NCI-H748 (cell line): Measurements from ENCODE around the gene NSMF.
"Not testable (repeated sequence)": the region's sequence is repeated elsewhere in the genome, so short reads cannot be mapped to it uniquely, and the experiment has no call there.

Source experiments
- DNase-seq: peaks from one replicate; lab custom pipeline; 2025; ENCODE audit not compliant: unreplicated experiment; lab: John Stamatoyannopoulos, UW

Gene NSMF

DNA sequence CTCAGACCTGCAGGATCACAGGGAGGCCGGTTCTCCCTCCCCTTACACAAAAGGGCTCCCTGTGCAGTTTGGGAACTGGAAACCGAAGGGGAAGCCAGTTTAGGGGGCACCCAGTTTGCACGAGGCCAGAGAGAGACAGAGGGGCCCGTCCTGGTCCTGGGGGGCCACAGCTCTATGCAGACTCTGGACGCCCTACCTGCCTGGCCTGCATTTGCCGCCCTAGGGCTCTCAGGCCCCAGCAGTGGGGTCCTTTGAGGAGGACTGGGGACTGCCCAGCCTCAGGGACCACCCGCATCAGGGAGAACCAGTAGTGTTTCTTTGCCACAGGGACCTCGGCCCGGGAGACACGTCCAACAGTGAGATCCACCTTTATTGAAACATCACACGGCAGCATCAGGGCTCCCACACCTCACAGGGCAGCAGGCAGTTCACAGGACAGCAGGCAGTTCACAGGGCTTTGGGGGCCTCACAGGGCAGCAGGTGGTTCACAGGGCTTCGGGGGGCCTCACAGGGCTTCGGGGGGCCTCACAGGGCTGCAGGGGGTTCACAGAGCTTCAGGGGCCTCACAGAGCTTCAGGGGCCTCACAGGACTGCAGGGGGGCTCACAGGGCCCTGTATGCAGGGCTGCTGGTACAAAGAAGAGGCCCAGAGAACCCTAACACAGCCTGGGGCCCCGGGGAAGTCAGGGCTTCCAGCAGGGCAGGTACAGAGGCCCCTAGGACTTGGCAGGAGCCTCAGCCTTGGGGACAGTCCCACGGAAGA is 648 bp upstream of the NSMF start:
- no peak for DNase-seq

DNA sequence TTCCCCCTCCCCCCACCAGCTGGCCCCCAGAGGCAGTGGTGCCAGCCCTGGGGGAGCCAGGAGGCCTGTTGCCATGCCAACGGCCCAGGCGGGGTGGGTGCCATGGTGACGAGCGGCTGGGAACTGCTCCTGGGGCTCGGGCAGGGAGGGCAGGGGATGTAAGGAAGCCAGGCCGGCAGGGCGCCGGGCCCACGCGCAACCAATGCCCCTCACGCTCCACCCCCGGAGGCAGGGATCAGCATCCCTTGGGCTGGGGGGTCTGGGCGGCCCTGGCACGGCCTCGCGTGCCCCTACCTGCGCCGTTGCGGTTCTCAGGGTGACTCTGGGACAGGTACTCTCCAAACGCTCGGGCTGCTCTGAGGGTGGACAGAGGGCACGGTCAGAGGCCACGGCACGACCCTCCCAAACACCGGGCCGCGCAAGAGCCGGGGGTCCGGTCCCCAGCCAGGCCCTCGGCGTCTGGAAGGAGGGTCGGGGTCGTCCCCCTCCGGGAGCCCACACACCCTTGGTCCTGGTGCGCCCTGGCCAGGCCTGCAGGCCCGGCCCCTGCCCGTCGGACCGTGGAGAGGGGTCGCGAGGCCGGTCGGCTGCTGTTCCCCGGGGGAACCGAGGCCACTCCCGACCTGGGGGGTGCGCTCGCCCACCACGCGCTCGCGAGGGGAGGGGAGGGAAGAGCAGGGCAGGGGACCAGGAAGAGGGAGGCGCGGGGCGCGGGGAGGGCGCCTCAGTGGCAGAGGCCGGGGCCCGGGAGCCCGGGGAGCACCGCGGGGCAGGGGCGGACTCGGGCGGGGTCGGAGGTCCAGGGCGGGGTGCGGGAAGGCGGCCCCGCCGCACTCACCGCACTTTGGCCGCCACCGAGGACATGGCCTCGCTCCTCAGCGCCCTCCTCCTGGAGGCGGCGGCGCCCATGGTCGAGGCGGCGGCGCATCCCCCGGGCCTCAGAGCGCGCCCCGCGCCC is 661 bp downstream of the NSMF start:
- DNase-seq, result peak; percentile 77

DNA sequence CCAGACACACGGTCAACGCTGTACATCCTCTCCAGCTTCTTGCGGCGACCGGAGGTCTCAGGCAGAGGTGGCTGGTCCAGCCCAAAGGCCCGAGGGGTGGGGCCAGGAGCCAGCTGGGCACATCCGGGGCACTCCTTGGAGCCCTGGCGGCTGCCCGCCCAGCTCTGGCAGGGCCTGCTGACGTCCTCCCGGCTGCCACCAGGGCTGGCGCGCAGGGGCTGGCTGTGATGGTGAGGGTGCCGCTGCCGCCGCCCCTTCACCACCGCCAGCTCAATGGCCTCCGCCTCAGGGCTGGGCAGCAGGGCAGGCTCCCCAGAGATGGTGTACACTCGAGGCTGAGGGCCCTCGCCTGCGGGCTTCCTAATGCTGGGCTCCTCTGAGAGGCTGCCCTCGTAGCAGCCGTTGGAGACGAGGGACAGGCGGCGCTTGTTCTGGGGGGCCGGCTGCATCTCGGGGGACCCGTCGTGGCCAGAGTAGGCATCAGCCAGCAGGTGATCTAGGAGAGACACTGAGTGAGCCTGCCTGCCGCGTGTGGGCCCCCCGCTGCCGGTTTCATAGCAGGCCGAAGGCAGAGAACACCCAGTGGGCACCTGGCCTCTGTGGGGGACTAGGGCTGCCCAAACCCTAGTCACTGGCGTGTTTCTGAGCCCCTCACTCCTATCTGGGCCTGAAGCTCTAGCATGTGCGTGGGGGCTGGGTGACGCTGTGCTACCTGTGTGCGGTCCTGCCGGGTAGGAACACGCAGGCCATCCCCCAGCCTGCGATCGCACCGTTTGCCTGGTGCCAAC is 1.5 kb downstream of the NSMF start:
- DNase-seq, result no peak

DNA sequence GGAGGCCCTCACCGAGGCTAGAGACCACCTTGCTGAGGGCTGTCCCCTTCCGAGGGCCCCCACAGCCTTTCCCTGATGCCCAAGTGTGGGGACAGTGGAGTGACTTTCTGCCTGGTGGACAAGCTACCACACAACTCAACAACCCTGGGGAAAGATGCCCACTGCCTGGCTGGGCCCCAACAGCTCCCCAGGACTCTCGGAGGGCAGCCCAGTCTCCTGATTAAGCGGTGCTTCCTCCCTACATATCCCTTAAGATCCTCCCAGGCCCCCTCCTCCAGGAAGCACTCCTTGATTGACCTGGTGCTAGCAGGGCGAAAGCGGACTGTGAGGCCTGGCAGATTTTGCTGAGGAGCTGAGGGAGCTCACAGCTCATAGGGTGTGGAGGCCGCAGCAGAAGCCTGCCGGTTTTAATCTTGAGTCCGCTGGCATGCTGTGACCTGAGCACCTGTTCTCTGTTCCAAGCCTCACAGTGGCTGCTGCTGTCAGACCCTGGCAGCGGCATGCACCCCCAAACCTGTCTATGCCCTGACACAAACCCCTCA is 2.2 kb downstream of the NSMF start:
- no peak for DNase-seq

DNA sequence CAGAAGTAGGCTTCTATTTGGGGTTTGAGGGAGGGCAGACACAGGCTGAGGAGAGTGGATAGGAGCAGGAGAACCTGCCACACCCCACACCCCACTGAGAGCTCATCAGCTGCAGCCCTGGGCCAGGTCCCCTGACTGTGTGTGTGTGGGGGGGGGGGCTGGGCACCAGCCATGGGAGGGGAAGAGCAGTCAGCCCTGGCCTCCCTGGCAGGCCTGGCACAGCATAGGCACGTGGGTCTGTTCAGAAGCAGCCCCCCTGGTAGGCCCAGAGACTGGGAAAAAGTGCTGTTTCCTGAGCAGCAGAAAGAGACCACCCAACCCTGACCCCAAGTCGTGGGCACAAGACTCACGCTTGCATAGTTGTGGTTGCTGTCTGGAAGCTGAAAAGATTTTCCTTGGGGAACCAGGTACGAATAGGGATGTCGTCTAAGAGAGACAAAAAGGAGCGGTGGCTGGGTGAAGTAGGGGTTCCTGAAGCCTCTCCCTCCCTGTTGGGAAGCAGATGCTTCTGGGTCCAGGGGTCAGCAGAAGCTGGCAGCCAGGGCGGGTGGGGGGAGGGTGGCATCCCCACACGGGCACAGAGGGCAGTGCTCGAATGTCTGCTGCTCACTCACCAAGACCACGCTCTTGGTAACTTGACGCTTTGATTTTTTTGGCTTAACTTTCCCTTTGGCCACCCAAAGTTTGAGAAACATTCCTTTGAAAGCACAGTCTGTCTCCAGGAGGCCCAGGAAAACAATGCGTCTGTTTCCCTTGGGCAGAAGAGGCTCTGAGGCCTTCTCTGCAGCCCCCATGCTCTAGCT is 2.9 kb downstream of the NSMF start:
- no peak for DNase-seq

DNA sequence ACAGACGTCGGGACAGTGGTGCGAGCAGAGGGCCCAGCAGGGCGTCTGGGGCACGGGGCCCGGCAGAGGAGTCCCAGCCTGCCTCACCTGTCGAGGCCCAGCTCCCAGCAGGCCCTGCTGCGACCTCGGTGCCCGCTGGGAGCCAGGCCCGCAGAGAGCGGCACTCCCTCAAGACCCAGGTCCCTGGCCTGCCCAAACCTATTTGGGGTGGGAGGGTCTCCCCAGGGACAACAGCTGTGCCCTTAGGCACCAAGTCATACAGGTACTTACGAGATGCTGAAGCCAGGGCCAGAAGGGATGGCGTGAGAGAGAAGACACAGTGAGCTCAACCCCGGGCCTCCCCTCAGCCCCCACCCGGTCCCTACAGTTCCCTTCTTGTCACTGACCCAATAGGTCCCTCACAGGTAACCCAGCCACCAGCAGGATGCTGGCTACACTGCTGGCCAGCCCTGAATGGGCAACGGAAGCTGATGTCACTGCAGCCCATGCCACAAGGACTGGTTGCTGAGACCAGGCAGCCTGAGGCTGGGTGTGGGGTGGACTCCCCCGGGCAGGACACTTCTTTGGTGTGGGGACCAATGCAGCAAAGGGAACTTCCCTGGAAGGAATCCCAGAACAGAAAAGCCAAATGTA is 3.7 kb downstream of the NSMF start:
- DNase-seq, result no peak

DNA sequence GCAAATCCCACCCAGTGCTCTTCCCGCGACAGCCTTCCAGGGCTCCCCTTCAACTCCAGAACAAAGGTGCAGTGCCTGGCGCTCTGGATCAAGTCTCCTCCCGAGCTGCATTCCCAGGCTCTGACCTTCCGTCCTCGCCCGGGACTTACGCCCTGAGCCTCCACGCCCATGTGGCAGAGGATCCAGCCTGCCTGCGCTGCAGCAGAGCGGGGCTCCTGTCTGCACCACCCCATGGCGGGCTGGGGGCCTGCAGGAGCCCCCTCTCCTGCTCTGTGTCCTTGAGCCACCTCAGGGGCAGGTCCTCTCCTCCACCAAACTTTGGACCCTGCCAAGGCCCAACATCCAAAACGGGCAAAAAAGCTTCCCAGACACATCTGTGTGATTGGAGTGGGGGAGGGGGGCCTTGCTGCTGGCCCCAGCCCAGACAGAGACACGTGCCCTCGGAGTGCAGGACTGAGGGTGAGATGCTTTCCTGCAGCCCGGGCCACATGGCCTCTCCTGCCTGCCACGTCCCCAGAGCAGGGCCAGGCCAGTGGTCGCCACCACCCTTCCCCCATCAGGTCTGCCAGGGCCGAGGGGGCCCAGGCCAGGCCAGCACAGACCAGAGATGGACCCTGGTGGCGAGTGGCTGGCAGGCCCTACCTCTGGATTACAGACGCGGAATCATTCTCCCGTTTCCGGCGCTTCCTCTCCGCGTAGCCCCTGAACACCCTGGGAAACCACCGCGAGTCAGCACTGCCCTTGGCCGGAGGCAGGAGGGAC is 4.4 kb downstream of the NSMF start:
- no peak for DNase-seq

DNA sequence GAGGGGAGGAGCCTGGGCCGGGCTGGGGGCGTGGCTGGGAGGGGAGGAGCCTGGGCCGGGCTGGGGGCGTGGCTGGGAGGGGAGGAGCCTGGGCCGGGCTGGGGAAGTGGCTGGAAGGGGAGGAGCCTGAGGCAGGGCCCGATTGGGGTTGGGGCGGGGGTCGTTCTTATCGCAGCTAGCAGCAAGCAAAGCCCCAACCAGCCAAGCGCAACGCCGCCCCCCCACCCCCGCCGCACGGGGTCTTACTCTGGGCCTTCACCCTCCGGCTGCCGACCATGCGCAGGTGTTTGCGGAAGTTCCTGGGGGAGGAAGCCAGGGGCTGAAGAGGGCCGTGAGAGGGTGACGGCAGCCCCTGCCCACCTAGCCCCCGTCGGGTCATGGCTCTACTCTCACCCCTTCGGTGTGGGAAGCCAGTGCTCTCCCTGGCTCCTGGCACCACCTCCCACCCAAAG is 5.0 kb downstream of the NSMF start:
- DNase-seq, result no peak

DNA sequence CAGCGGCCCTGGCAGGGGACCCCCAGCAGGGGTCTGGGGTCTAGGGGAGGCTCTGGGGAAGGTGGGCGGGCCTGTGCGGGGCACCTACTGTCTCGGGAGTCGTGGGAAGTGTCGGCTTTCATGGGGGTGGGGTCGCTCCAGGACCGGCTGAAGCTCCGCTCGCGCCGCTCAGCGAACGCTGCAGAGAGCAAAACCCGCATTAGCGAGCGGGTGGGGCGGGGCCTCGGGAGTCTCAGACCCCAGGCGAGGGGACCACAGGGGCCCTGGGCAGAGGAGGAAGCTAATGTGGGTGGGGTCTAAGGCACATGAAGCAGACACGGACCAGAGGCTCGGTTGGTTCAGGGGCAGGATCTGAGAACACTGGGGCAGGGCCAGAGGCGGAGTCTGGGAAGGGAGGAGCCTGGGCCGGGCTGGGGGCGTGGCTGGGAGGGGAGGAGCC is 5.5 kb downstream of the NSMF start:
- peak; percentile 26 for DNase-seq

DNA sequence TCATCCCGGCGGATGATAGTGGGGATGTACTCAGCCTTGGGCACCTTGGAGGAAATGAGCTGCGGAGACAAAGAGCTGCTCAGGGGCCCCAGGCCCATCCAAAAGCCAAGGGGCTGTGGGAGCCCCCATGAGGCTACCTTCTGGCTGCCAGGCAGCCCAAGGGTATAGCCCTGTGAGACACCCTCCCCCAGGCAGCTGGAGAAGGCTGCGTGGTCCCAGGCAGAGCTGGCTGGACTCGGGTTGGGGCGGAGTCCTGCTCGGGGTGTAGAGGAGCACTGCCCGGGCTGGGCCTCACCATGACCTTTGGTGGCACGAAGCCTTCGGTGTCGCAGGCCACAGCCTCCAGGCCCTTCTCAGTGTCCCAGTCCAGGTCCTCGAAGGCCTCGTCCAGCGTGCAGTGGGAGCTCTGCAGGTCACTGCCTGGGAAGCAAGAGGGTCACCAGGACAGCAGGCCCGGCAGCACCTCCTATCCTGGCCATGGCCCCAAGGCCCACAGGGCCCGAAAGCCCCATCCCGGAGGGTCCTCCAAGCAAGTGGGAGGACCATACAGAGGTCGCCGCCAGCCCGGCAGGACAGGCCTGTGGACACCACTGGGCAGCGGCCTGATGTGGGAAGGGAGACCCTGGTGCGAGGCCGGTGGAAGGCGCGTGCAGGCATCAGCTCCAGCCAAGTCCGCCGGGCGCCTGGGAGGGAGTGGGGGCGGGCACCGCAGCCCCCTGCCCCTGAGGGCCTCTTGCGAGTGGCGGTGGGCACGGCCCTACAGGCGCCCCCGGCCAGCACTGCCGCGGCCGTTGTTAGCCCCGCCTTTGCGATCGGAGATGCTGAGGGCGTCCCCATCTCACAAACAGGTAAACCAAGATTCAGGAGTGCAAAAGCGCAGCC is 6.1 kb downstream of the NSMF start:
- DNase-seq, result no peak

DNA sequence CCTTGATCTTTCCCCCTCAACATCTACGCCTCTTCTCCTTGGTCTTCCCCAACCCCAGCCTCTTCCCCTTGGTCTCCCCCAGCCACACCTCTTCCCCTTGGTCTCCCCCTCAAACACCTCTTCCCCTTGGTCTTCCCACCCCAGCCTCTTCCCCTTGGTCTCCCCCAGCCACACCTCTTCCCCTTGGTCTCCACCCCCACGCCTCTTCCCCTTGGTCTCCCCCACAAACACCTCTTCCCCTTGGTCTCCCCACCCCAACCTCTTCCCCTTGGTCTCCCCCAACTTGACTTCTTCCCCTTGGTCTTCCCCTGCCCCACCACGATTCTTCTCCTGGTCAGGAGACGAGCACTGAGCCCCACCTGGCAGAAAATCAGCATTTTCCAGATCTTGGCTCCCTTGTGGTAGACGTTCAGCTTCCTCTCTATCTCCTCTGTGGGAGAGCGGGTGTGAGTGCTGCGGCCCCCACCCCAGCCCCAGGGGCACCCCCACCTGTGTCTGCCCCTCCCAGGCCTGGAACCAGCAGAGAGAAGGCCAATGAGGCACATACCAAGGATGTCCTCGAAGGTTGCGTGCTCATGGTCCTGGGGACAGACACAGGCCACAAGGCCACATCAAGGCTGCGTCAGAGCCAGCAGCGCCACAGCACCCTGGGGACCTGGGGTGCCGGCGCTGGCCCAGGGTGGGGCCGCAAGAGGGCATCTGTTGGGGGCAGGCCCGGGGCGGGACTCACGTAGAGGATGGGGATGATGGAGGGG is 7.0 kb downstream of the NSMF start:
- no peak for DNase-seq

DNA sequence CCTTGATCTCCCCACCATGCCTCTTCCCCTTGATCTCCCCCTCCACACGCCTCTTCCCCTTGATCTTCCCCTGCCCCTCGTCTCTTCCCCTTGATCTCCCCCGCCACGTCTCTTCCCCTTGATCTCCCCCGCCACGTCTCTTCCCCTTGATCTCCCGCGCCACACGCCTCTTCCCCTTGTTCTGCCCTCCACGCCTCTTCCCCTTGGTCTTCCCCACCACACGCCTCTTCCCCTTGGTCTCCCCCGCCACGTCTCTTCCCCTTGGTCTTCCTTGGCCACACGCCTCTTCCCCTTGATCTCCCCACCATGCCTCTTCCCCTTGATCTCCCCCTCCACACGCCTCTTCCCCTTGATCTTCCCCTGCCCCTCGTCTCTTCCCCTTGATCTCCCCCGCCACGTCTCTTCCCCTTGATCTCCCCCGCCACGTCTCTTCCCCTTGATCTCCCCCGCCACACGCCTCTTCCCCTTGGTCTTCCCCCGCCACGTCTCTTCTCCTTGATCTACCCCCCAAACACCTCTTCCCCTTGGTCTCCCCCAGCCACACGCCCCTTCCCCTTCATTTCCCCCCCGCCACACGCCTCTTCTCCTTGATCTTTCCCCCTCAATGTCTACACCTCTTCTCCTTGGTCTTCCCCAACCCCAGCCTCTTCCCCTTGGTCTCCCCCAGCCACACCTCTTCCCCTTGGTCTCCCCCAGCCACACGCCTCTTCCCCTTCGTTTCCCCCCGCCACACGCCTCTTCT is 7.7 kb downstream of the NSMF start:
- DNase-seq, result not testable (repeated sequence)

DNA sequence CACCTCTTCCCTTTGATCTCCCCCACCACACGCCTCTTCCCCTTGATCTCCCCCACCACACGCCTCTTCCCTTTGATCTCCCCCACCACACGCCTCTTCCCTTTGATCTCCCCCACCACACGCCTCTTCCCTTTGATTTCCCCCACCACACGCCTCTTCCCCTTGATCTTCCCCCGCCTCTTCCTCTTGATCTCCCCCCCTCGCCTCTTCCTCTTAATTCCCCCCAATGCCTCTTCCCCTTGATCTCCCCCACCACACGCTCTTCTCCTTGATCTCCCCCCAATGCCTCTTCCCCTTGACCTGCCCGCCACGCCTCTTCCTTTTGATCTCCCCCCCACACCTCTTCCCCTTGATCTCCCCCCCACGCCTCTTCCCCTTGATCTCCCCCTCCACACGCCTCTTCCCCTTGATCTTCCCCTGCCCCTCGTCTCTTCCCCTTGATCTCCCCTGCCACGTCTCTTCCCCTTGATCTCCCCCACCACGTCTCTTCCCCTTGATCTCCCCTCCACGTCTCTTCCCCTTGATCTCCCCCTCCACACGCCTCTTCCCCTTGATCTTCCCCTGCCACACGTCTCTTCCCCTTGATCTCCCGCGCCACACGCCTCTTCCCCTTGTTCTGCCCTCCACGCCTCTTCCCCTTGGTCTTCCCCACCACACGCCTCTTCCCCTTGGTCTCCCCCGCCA is 8.5 kb downstream of the NSMF start:
- DNase-seq, result not testable (repeated sequence)

DNA sequence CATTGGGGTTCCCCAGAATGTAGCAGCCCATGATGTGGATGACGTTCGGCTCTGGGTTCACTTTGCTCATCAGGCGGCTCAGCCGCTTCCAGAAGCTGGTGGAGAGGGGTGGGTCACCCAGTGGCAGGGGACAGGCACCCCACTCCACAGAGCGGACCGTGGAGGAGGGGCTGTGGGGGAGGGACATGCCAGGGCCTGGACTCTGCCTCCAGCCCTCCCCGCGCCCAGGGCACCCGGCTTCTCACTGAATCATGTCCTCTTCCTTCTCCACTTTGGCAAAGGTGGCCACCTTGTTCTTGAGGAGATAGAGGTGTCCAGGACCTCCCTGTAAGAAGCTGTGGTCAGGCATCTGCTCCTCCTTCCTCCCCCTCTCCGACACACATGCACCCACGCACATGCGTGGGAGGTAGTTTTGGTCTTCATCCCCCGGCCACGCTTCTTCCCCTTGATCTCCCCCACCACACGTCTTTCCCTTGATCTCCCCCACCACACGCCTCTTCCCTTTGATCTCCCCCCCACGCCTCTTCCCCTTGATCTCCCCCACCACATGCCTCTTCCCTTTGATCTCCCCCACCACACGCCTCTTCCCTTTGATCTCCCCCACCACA is 9.1 kb downstream of the NSMF start:
- DNase-seq, result no peak

DNA sequence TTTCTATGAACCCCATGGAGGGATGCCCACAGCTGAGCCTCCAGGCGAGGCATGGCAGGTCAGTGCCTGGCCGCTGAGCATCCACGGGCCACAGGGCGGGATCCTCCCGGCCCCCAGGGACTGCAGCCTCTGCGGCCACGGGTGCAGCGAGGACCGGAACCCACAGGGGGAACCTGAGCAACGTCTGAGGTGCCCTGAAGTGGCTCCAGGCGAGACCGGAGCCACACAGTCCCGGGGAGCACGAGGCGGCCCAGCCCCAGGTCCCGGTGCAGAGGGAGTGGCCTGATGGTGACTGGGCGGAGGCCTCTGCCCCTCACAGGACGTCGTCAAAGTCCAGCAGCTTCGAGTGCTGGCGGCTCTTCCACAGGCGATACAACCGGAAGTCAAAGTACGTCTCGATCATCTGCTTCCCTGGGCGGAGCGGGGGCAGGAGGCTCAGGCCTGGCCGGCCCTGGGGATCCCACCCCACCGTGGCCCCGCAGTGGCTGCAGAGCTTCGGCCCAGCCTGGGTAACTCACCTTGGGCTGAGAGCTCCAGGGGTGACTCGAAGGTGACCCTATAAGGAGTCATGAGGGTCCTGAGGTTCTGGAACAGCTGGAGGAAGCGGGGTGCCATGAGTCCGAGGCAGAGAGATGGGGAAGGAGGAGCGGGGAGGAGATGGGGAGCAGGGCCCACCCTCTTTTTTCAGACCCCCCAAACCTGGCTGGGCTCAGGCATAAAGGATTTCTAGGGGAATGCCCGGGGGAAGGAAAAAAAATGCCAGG is 9.9 kb downstream of the NSMF start:
- DNase-seq, result no peak
